NOMO-1 (cell line): ENCODE measurements around the gene SLC6A6.
A peak's percentile ranks its signal among the peaks of the same experiment; 100 is the strongest.

Experiments
- DNase-seq, 2 experiments: peaks; one replicate each; lab custom pipeline; 2025; ENCODE audit not compliant: unreplicated experiment in 2 of 2; lab: John Stamatoyannopoulos, UW

SLC6A6 gene

DNA sequence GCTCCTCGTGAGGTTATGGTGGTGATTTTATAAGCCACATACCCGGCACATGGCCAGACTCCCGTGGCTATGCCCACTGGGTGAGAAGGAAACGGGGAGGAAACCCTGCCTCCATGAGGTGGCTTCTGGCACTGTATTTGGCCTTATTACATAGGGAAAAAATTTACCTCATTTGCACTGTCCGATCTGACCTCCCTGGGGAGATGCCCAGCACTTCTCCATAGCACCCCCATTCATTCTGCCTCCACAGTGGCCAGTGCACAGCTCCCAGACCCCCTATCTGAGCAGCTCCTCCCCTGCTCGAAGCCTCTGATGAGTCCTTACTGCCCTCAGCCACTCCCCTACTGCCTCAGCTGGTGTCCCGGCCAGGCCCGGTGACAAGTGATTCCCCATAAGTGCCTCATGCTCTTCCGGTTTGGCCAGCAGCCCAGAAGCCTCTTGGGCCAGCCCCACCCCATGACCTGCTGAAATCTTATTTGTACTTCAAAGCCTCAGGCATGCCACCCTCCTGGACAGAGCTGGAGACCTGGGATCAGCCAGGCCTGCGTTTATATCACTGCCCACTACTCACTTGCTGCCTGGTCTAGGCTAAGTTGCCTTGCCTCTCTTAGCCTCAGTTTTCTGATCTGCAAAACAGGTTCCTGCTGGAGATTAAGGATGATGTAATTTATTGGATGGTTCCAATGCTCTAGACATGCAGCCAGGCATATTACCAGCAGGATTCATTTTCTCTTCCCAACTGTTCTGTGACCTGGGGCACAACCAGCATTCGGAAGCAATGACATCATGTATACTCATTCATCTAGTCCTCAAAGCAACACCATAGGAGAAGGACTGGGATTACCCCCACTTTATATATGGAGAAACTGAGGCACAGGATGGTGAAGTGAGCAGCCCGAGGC, 30.6 kb upstream of the SLC6A6 start:
- DNase-seq = peak; percentile 68 to 86

DNA sequence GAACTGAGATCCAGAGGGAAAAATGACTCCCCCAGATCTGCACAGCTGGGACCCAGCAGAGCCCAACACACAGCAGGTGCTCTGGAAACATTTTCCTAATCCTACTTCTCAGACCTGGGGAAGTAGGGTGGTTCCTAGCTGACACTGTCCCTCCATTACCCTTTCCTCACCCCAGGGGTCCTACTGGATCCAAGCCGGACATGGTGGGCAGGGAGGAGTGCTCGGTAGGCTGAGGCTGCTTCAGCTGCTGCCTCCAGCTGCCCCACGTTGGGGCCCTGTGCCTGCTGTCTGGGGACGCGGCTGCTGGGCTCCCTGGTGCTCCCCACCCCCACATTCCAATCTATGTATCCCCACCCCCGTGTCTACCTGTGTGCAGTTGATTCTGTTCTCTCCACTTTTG, 29.8 kb upstream of the SLC6A6 start:
- DNase-seq = no peak

GRCh38 chr3:14373753-14374376, 28.5 kb upstream of the SLC6A6 start:
- no peak for DNase-seq

GRCh38 chr3:14374444-14374883, 27.9 kb upstream of the SLC6A6 start:
- DNase-seq = no peak

- peak in 1 of 2 experiments; percentile 7 for DNase-seq
These were observed 27.2 kb upstream of the SLC6A6 start for GRCh38 chr3:14375192-14375591.

- DNase-seq = no peak
These were observed 25.9 kb upstream of the SLC6A6 start for GRCh38 chr3:14376348-14377043.

DNA sequence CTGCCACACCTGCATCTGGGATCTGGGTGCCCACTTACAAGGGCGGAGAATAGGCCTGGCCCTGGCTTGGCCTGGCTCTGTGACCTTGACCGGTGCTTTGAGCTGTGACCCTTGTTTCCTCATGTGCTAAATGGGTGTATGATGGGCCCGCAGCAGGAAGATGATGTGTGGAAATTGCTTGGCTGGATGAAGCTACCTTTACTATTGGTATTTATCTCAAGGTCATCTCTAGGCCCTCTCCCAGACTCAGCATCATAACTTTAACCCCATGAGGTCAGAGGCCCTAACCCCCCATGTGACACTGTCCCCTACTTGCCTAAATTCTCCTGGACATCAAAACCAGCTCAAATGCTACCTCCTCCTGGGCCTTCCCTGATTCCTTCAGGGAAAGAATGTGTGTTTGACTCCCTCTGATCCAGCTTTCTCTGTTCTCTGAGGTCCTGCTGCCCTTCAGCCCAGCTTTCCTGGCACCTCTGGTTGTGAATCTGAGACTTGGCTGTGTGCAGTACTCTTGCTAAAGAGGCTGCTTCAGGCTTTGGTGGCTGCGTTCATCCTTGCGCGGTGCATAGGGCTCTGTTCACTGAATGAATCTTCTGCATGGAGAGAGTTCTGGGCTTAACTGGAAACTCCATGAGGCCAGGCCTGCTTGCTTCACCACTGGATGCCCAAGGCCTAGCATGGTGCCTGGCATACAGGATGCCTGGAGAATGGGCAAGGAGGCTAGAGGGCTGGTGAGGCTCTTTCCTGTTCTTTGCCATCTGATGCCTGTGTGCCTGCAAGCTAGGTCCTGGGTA, 25.2 kb upstream of the SLC6A6 start:
- DNase-seq = no peak

- peak; percentile 75 to 88 for DNase-seq
These were observed 24.6 kb upstream of the SLC6A6 start for GRCh38 chr3:14377838-14378169.

DNA sequence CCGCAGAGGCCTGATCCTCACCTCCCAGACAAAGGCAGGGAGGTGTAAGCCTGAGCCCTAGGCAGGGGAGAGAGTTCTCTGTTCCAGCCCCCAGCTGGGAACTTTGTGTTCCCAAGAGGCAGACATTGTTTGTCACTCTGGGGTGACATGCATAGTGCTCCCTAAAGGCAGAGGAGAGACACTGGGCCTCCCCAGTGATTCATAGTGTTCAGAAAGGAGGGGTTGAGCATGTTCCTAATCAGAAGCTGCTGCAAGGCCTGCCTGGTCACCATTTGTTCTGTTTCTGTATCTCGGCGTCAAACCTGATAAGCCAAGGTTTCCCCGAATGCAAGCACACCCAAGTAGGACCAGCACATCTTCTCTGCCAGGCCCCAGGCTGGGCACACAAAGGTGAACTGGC, 24.0 kb upstream of the SLC6A6 start:
- DNase-seq = no peak

DNA sequence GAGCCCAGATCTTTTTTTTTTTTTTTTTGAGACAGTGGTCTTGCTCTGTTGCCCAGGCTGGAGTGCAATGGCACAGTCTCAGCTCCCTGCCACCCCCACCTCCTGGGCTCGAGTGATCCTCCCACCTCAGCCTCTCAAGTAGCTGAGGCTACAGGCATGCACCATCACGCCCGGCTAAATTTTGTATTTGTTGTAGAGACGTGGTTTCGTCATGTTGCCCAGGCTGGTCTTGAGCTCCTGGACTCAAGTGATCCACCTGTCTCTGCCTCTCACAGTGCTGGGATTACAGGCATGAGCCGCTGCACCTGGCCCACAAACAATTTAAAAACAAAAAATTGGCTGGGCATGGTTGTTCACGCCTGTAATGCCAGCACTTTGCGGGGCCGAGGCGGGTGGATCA, 22.6 kb upstream of the SLC6A6 start:
- DNase-seq = no peak

DNA sequence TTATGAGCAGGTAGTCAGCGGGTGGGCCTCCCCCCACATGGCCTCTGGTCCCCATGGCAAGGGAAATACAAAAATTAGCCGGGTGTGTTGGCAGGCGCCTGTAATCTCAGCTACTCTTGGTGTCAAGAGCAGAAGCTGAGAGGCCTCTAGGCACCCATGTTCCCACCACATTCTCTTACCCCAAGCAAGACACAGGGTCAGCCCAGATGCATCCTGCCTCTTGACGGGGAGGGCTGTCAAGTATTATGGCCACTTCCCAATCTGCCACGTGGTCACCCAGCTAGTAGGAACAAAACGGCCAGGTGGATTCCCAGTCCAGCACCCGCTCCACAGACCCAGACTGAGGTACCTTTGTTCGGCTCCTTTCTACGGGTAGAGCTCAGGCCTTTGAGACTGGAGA, 16.2 kb upstream of the SLC6A6 start:
- no peak for DNase-seq

GRCh38 chr3:14388201-14388600, 14.2 kb upstream of the SLC6A6 start:
- DNase-seq = peak in 1 of 2 experiments; percentile 16

DNA sequence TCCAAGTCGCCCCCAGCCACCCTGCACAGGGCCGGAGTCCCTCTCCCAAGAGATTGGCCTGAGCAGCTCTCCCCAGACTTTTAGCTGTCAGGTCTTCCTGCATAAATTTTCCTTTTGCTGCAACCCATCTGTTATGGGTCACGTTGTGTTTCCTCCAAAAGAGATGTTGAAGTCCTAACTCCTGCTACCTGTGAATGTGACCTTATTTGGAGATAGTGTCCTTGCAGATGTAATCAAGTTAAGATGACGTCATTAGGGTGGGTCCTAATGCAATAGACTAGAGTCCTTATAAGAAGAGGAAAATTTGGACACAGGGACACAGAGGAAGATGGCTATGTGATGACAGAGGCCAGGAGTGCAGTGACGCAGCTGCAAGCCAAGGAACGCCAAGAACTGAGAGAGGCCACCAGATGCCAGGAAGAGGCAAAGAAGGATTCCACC, 13.2 kb upstream of the SLC6A6 start:
- DNase-seq = no peak

DNA sequence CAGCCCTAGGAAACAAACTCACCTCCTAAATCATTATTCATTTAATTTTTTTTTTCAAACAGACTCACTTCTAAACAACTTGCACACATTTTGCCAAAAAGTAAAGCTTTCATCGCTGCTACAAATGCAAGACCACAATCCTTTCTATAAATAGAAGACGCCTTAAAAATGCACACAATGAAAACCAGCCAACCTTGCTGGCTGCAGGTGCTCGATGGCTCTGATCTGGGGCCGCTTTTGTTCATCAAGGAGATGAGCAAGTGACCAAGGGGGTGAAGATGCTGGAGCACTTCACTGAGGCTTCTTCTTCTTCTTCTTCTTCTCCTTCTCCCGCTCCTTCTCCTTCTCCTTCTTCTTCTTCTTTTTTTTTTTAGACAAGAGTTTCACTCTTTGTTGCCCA, 12.7 kb upstream of the SLC6A6 start:
- no peak for DNase-seq

DNA sequence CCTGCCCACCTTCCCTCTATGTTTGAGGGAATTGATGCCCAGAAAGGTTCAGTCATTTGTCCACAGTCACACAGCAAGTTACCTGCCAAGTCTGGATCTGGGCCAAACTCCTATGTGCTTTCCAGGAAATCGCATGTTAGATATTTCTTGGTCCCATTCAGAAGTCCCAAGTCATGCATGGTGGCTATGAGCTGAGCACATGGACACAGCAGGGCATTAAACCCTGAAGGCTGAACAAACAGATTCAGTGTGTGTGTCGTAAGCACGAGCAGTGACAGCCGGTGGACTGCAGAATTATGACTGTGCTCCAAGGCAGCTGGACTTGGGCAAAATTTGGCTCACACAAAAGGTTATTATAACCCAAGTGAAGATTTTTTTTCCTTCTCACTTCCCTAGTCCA, 11.4 kb upstream of the SLC6A6 start:
- DNase-seq = peak; percentile 54 to 65

GRCh38 chr3:14392231-14392630, 10.2 kb upstream of the SLC6A6 start:
- DNase-seq = no peak

GRCh38 chr3:14392803-14393319, 9.5 kb upstream of the SLC6A6 start:
- DNase-seq = no peak

- no peak for DNase-seq
These were observed 8.8 kb upstream of the SLC6A6 start for GRCh38 chr3:14393440-14394106.

DNA sequence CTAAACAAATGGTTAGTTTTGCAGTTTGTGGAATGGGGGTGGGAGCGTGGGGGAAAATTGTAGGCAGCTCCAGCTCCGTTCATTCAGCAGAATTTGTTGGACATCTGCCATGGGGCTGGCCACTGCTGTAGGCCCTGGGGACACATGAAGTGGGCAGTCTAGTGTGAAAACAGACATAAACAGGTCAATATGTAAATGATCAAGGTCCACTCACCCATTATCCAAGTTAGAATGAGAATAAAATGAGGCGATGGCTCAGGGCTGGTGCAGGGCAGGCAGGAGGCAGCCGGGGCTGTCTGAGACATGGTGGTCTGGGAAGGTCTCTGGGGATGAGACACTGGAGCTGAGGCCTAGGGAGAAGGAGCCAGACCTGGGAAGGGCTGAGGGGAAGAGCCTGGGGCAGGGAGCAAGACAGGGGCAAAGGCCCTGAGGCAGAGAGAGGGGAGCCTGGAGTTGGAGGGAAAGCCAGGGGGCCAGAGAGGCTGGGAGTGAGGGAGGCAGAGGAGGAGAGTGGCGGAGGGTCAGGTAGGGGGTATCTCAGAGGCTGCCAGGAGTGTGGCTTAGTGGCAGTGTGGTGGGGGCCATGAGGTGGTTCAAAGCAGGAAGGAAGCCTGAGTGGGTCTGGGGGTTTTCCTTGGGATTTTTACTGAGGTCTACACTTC, 6.2 kb upstream of the SLC6A6 start:
- no peak for DNase-seq

- no peak for DNase-seq
These were observed 5.4 kb upstream of the SLC6A6 start for GRCh38 chr3:14397046-14397445.
